Peyer's patch (tissue), 4 donors: Measurements from ENCODE around the gene EID1.

Experiments used
- POLR2A ChIP-seq, 2 donors: fragments of 450-650 bp; IDR thresholded peaks; one replicate each; pipeline ENCODE4 v1.5.1; 2017; ENCODE audit warnings: antibody characterized with exemption in 2 of 2, mild to moderate bottlenecking in 2 of 2, moderate library complexity in 2 of 2
- TF ChIP-seq, protein P1 (sequence below), 6 experiments: fragments of 450-650 bp in 4 of 6; fragments of 200-600 bp in 2 of 6; sonication (generic) in 1 of 6; IDR thresholded peaks; one replicate each; pipeline ENCODE4 v1.5.1; 2017 to 2019; ENCODE audit warnings: antibody characterized with exemption in 6 of 6, mild to moderate bottlenecking in 3 of 6, moderate library complexity in 1 of 6

GRCh38 chr15:48893311-48893710 lies 15.4 kb downstream of the EID1 start:
- TF ChIP-seq, protein P1, sequence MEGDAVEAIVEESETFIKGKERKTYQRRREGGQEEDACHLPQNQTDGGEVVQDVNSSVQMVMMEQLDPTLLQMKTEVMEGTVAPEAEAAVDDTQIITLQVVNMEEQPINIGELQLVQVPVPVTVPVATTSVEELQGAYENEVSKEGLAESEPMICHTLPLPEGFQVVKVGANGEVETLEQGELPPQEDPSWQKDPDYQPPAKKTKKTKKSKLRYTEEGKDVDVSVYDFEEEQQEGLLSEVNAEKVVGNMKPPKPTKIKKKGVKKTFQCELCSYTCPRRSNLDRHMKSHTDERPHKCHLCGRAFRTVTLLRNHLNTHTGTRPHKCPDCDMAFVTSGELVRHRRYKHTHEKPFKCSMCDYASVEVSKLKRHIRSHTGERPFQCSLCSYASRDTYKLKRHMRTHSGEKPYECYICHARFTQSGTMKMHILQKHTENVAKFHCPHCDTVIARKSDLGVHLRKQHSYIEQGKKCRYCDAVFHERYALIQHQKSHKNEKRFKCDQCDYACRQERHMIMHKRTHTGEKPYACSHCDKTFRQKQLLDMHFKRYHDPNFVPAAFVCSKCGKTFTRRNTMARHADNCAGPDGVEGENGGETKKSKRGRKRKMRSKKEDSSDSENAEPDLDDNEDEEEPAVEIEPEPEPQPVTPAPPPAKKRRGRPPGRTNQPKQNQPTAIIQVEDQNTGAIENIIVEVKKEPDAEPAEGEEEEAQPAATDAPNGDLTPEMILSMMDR (IDR thresholded peaks at IDR 0.05) = no peak
- no peak for TF ChIP-seq POLR2A (IDR thresholded peaks at IDR 0.05)
